ENCODE measurements around the gene MIOX. TPM values are rescaled to one million over a fixed set of nuclear protein-coding genes. Genes with fewer than 3 reads are reported as not detected.

The MIOX gene
- total and polyA plus RNA-seq, 2 donors (not counting 3 experiments of a cell fraction or from before 2014, with no cell fraction given), result not detected

DNA sequence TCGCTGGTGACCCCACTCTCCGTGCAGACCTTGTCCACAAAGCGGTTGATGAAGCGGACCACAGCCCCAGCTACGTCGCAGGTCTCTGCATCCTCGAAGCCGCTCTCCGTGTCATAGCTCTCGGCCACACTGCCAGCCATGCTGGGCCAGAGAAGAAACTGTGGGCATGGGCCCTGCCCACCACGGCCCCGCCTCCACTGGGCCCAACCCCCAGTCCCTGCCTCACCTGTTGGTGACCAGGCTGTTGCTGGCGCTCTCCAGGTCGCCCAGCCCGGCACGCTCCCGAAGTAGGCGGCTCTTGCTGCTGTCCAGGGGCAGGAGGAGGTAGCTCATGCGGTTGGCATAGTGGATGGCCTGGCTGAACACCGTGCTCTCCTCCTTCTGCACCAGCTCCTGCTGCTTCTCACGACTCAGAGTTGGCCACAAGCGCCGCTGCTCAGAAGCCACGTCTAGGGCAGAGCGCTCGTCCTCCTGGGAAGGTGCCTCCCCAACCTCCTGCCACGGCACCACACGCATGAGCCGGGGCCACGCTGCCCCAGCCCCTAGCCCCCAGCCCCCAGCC, 24.6 kb upstream of the MIOX start:
- dilution Hi-C loops (cut with MboI; ENCODE audit: extremely low pct_ligation_motif_present, low sequenced_read_pairs), result no loop called here
- H3K4me3 ChIP-seq (replicated peaks in 1 of 3; ENCODE audit: insufficient read depth in 1 of 3, low read depth in 1 of 3, low read length in 3 of 3), result no peak overlapping the region
- intact Hi-C loops (cut with micrococcal nuclease), result no loop called here
- H3K9ac ChIP-seq (replicated peaks; ENCODE audit: extremely low read depth, insufficient read depth, low read length), result no peak overlapping the region
- H3K27ac ChIP-seq (ENCODE audit: insufficient read depth, low read depth, low read length), result no peak overlapping the region
- TSS peak; percentile 6 for BruUV-seq (replicated peaks)
- H3K9me1 ChIP-seq (replicated peaks; ENCODE audit: control insufficient read depth, extremely low read depth, insufficient read depth, low read length), result no peaks in the 10 kb centered on the region
- no peak overlapping the region for H2AFZ ChIP-seq (ENCODE audit: low read depth, low read length)
- no peaks in the 10 kb centered on the region for H4K20me1 ChIP-seq (replicated peaks; ENCODE audit: control insufficient read depth, extremely low read depth, insufficient read depth, low read length)
- TF ChIP-seq POLR2AphosphoS5 (IDR thresholded peaks at IDR 0.05; ENCODE audit: insufficient read depth, low read depth, low read length), result no peak
- no peak for TF ChIP-seq POLR2A (IDR thresholded peaks at IDR 0.05; ENCODE audit: low read depth, low read length)
- TF ChIP-seq, protein P1, sequence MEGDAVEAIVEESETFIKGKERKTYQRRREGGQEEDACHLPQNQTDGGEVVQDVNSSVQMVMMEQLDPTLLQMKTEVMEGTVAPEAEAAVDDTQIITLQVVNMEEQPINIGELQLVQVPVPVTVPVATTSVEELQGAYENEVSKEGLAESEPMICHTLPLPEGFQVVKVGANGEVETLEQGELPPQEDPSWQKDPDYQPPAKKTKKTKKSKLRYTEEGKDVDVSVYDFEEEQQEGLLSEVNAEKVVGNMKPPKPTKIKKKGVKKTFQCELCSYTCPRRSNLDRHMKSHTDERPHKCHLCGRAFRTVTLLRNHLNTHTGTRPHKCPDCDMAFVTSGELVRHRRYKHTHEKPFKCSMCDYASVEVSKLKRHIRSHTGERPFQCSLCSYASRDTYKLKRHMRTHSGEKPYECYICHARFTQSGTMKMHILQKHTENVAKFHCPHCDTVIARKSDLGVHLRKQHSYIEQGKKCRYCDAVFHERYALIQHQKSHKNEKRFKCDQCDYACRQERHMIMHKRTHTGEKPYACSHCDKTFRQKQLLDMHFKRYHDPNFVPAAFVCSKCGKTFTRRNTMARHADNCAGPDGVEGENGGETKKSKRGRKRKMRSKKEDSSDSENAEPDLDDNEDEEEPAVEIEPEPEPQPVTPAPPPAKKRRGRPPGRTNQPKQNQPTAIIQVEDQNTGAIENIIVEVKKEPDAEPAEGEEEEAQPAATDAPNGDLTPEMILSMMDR (IDR thresholded peaks at IDR 0.05; ENCODE audit: extremely low read depth in 1 of 2, insufficient read depth in 1 of 2, low read depth in 1 of 2, low read length in 2 of 2), result no peak
- no peak for TF ChIP-seq MYC (IDR thresholded peaks at IDR 0.05; ENCODE audit: low read depth, low read length)
- TF ChIP-seq, protein P2, sequence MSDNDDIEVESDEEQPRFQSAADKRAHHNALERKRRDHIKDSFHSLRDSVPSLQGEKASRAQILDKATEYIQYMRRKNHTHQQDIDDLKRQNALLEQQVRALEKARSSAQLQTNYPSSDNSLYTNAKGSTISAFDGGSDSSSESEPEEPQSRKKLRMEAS (IDR thresholded peaks at IDR 0.05; ENCODE audit: insufficient read depth, insufficient read length), result no peak
- TF ChIP-seq JUN (IDR thresholded peaks at IDR 0.05; ENCODE audit: borderline replicate concordance, insufficient read depth, insufficient read length, low read depth), result no peak
- no peak for TF ChIP-seq FOS (IDR thresholded peaks at IDR 0.05; ENCODE audit: borderline replicate concordance, insufficient read depth, low read length)
- TF ChIP-seq GATA2 (IDR thresholded peaks at IDR 0.05; ENCODE audit: insufficient read depth, insufficient read length, low read depth, low read length), result no peak
- no peak for TF ChIP-seq EZH2 (IDR thresholded peaks at IDR 0.05; ENCODE audit: borderline replicate concordance, low read depth, low read length, severe bottlenecking)
- H3K9me3 ChIP-seq (replicated peaks; ENCODE audit: control insufficient read depth, insufficient read depth, low read length), result no peaks in the 10 kb centered on the region
- peaks cover 0 to 84% of the 10 kb centered on the region in 2 experiments for H3K36me3 ChIP-seq (ENCODE audit: control insufficient read depth in 2 of 2, extremely low read depth in 1 of 2, insufficient read depth in 2 of 2, low read length in 2 of 2)
- ChIA-PET POLR2A (no interaction called here), CTCF (interaction anchor here (1.1 kb wide), 1 partner anchor 9 kb away, joined by 3 read pairs; no protein-coding TSS in a partner anchor)
- DNase-seq (ENCODE audit: low read depth, low spot score) (no peak), FAIRE-seq (no peak)
- no peaks in the 10 kb centered on the region for H3K27me3 ChIP-seq (ENCODE audit: control insufficient read depth in 2 of 2, insufficient read depth in 2 of 2, low read length in 2 of 2)
- no peaks in the 10 kb centered on the region for H3K79me2 ChIP-seq (ENCODE audit: control insufficient read depth, insufficient read depth, low read length)
- H3K4me1 ChIP-seq (ENCODE audit: control insufficient read depth, extremely low read depth, insufficient read depth, low read length), result no peaks in the 10 kb centered on the region
- H3K4me2 ChIP-seq (ENCODE audit: insufficient read depth, low read length), result no peak overlapping the region
